PC-3 (cell line): ENCODE data around the gene KRTAP12-3.

Experiments used
- CTCF ChIP-seq: fragments of 300-600 bp; sonication (generic); conservative IDR thresholded peaks from 2 replicates; pipeline ENCODE4 v1.5.1; 2017; ENCODE audit warnings: antibody characterized with exemption, low read depth, mild to moderate bottlenecking, low read length
- EZH2 ChIP-seq: fragments of 300-600 bp; sonication (generic); IDR thresholded peaks from one replicate; pipeline ENCODE4 v1.6.1; 2017; ENCODE audit warnings: antibody characterized with exemption, mild to moderate bottlenecking, low read length; ENCODE audit not compliant: unreplicated experiment
- EZH2phosphoT487 ChIP-seq: fragments of 300-600 bp; sonication (generic); IDR thresholded peaks from 2 replicates; pipeline ENCODE4 v1.6.1; 2018; ENCODE audit warnings: mild to moderate bottlenecking, antibody characterized with exemption, low read length, borderline replicate concordance

- no peak for TF ChIP-seq CTCF
- TF ChIP-seq EZH2, result no peak
- no peak for TF ChIP-seq EZH2phosphoT487
Measured at GRCh38 chr21:44626262-44626661, 31.5 kb upstream of the KRTAP12-3 start.
